ENCODE data around the gene CLEC5A.
A peak's percentile ranks its signal among the peaks of the same experiment; 100 is the strongest.
"Not testable (repeated sequence)": the region's sequence is repeated elsewhere in the genome, so short reads cannot be mapped to it uniquely, and the experiment has no call there.

Gene CLEC5A

GRCh38 chr7:141945356-141945755, 1.4 kb downstream of the CLEC5A start:
- peak; percentile 97 for DNase-seq

- peak; percentile 83 for DNase-seq
Measured at GRCh38 chr7:141944811-141945210, 2.0 kb downstream of the CLEC5A start.

GRCh38 chr7:141943846-141944245, 2.9 kb downstream of the CLEC5A start:
- DNase-seq, result peak; percentile 73

DNA sequence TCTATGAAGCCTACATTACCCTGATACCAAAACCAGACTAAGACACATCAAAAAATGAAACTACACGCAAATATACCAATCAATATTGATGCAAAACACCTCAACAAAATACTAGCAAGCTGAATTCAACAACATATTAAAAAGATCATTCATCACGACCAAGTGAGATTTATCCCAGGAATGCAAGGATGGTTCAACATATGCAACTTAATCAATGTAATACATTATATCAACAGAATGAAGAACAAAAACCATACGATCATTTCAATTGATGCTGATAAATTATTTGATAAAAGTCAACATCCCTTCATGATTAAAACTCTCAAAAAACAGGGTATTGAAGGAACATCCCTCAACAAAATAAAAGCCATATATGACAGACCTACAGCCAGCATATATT, 5.7 kb downstream of the CLEC5A start:
- no peak for DNase-seq

GRCh38 chr7:141930211-141930610, 16.6 kb downstream of the CLEC5A start:
- DNase-seq, result no peak

GRCh38 chr7:141928845-141929195, 18.0 kb downstream of the CLEC5A start:
- DNase-seq, result no peak

DNA sequence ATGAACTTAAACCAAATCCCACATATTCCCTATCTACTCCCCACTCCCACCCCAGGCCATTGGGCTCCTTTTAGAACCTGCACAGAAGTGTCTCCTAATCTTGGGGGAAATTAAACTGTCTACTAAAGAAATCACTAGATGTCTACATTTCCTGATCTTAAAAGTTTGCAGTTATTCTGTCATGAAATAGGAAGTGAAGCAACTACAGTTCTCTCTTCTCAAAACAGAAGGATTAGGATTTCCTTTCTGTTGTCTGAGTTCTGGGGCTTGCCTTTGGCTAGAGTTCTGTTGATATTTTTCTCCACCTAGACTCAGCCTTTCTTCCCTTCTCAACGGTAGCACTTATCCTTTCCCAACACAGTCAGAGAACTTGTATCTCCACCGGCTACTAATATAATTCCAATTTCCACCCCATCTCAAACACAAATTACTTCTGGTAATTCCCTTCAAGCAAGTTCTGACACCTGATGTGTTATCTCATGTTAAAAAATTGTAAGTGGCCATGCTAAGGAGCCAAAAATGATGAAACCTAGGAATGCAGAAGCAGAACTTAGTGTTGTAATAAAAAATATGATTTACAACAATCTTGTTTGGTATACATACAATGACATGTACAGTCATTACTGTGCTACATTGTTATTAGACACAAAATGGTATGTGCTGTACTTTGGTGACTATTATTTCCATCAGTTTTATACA, 18.5 kb downstream of the CLEC5A start:
- peak; percentile 55 for DNase-seq

DNA sequence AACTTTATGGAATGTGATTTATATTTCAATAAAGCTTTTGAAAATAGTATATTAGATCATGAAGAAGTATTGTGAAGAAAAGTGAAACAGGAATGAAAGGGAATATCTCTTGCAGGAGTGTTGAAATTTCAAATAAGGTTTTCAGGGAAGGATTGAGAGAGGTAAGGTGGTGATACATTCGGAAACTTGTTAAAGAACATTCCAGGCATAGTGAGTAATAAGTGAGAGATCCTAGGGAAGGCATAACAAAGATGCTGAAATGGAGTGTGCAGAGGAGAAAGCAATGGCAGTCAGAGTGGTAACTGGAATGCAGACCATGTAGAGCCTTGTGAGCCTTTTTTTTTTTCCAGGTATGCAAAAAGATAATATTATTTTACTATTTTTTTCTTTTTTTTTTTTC, 26.5 kb downstream of the CLEC5A start:
- DNase-seq, result no peak

DNA sequence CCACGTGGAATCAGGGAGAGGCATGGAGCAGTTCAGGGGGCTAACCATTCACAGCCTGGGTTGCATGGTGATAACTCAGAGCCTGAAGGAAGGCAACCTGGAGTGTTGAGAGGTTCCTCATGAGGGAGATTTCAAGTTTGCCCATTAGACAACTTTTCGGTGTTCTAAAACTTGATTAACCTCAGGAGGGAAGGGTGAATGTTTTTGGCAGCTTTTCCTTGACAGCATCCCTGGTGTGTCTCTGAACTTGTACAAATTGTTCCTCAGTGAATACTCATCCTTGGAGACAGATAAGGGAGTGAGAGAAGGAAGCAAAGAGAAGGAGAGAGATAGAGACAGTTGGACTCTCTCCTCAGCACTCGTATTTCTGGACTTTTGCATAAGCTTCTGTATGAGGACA, 30.7 kb downstream of the CLEC5A start, which contains the start of gene OR9A4:
OR9A4 (plus strand) TSS at position 301 of the 400 bp plus-strand sequence. CDS start 2,477 bp downstream, outside the sequence.
- no peak for DNase-seq

- no peak for DNase-seq
Measured at GRCh38 chr7:141915565-141915964, 31.2 kb downstream of the CLEC5A start.

DNA sequence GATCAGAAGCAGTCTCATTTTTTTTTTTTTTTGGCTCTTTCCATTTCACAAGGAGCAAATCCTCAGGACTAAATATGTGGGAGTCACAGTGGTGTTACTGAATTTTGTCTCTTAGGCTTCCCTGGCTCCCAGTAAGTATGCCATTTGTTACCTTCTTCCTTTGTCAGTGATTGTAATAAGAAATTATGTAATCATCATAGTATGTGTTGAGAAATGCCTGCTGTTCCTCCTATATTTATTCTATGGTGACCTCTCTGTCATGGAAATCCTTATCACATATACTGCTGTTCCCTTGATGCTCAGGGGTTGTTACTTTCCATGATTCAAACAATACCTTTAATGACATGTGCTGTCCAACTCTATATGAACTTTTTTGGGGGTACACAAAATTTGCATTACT, 35.4 kb downstream of the CLEC5A start:
- DNase-seq, result peak; percentile 52

- DNase-seq, result no peak
Measured at GRCh38 chr7:141906285-141906684, 40.5 kb downstream of the CLEC5A start.

- DNase-seq, result not testable (repeated sequence)
Measured at GRCh38 chr7:141899366-141899765, 47.4 kb downstream of the CLEC5A start.

GRCh38 chr7:141891336-141891735, 55.4 kb downstream of the CLEC5A start:
- peak; percentile 43 for DNase-seq

GRCh38 chr7:141889321-141889720, 57.5 kb downstream of the CLEC5A start:
- peak; percentile 95 for DNase-seq

GRCh38 chr7:141884539-141885225, 62.1 kb downstream of the CLEC5A start:
- DNase-seq, result peak; percentile 92

- no peak for DNase-seq
Measured at GRCh38 chr7:141880960-141881359, 65.8 kb downstream of the CLEC5A start.

DNA sequence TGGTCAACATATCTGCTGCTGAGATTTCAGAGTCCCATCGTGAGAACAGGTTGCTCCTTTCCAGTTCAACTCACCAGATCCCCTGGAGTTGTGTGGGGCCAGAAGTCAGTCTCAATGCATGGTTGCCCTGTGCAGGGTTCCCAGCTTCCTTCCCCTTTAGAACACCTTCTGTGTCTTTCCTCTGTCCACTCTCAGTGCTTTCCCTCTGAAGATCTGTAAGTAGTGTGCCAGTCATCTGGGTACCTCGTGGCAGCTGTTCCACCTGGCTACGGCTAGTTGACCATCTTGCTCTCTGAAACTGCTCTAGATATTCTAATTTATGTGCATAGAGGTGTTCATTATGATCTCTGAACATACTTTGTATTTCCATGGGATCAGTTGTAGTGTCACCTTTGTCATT, 69.4 kb downstream of the CLEC5A start:
- DNase-seq, result no peak
